ENCODE results near the gene LENG8.

LENG8 gene

GRCh38 chr19:54448774-54449700, at the start of gene LENG8:
Gene LENG8 (plus strand): TSS chr19:54449199. CDS start chr19:54451345, 2,146 bp downstream.
- peak; percentile 95 to 97 for DNase-seq

- no peak for DNase-seq
Observed at GRCh38 chr19:54400913-54401312, 48.1 kb upstream of the LENG8 start.

GRCh38 chr19:54403054-54403453, 45.9 kb upstream of the LENG8 start:
- no peak for DNase-seq

DNA sequence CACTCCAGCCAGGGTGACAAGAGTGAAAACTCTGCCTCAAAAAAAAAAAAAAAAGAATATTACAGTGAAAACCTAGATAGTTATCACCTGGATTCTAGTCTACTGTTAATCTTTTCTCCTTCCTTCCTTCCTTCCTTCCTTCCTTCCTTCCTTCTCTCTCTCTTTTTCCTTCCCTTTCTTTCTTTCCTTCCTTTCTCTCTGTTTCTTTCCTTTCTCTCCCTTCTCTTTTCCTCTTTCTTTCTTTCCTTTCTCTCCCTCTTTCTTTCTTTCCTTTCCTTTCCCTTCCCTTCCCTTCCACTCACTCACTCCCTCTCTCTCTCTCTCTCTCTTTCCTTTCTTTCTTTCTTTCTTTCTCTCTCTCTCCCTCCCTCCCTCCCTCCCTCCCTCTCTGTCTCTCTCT, 43.4 kb upstream of the LENG8 start:
- no peak for DNase-seq

DNA sequence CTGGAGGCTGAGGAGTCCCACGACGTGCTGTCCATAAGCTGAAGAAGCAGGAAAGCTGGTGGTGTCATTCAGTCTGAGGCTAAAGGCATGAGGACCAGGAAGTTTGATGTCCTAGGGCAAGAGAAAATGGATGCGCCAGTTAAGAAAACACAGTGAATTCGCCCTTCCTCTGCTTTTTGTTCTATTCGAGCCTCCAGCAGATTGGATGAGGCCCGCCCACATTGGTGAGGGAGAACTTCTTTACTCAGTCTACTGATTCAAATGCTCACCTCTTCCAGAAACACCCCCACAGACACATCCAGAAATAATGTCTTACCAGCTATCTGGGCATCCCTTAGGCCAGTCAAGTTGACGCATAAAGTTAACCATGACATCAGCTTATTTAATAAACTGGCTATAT, 41.2 kb upstream of the LENG8 start:
- no peak for DNase-seq

- no peak for DNase-seq
Observed at GRCh38 chr19:54408456-54409026, 40.5 kb upstream of the LENG8 start.

DNA sequence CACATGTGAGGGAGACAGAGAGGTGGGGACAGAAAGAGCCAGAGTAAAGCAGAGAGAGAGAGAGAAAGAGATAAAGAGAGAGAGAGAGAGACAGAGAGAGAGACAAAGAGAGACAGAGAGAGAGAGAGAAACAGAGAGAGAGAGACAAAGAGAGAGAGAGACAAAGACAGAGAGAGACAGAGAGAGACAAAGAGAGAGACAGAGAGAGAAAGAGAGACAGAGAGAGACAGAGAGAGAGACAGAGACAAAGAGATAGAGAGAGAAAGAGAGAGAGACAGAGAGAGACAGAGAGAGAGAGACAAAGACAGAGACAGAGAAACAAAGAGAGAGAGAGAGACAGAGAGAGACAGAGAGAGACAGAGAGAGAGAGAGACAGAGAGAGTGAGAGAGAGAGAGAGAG, 38.0 kb upstream of the LENG8 start:
- DNase-seq, result no peak

GRCh38 chr19:54412877-54413276, 36.1 kb upstream of the LENG8 start:
- DNase-seq, result no peak

- DNase-seq, result no peak
Observed at GRCh38 chr19:54414156-54414555, 34.8 kb upstream of the LENG8 start.

GRCh38 chr19:54415208-54415900, 33.6 kb upstream of the LENG8 start, which contains the start of gene TTYH1:
Gene TTYH1 (plus strand): TSS chr19:54415464. CDS start chr19:54415553, 89 bp downstream.
- no peak for DNase-seq

GRCh38 chr19:54415901-54416673, 32.9 kb upstream of the LENG8 start:
- no peak for DNase-seq

DNA sequence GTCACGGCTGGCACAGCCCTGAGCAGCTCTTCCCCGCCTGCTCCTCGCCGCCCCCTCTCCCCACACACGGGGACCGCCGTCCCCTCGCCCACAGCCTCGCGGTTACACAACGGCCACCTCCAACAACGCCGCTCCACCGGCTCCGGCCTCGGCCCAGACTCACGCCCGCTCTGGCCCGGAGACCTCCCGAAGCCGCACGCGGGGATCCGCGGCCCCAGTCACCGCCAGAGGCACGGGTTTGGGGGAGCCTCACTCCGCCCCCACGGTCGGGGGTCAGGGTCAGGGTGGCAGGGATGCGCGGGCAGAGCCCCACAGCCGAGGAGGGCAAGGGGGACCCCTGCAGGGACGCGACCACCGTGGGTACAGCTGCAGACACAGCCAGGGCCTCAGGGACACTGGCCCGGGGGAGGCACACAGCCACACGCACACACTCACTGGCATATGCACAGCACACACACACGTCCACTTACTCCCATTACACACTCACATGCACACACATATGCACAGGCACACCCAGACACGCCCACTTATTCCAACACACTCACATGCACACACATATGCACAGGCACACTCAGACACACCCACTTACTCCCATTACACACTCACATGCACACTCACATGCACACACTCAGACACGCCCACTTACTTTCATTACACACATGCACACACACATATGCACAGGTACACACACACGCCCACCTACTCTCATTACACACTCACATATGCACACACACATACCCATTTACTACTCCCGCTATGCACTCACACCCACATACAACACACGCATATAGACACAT, 32.1 kb upstream of the LENG8 start:
- no peak for DNase-seq

- DNase-seq, result no peak
Observed at GRCh38 chr19:54418030-54418929, 30.7 kb upstream of the LENG8 start.

- DNase-seq, result no peak
Observed at GRCh38 chr19:54418930-54419800, 29.8 kb upstream of the LENG8 start.

GRCh38 chr19:54420068-54420382, 29.0 kb upstream of the LENG8 start:
- DNase-seq, result no peak

DNA sequence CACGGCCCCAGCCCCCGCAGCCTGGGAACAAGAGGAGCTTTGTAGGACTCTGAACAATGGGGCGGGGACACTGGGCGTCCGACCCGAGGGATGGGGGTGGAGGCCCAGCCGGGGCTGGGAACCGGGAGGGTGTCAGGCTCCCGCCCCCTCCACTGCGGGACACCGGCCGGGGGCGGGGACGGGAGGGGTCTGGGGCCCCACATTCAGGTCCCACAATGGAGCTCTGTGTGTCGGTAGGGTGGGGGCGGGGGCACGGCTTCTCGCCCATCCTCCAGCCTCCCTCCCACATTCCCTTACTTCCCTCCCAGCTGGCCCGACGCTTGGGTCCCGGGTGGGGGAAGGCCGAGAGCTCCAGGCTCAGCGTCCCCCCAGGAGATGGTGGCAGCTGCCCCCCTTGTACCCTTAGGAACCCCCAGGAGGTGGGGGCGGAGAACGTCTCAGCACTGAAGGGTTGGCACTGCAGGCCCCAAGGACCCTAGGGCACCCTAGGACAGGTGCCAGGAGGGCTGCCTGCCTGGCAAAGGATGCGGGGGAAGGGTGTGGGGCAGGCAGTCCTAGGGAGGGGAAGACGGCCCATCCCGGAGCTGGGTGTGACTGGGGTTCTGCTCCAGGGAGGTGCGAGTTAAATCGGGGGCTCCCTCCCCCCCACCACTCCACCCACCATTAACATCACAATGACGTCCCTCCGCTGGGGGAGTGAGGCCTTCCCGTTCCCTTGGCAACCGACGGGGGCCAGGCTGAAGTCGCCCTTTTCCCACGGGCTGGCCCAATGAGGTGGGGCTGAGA, 28.4 kb upstream of the LENG8 start:
- no peak for DNase-seq

DNA sequence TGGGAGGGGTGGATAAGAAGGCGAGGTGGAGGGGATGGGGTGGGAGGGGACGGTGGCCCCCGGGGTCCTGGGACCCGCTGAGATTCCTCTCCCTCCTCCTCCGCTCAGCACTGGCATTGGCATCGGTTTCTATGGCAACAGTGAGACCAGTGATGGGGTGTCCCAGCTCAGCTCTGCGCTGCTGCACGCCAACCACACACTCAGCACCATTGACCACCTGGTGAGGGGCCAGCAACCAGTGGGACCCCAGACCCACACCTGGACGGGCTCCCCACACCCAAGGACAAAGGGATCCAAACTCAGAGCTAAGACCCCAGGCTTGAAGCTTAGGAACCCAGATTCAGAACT, 27.9 kb upstream of the LENG8 start:
- DNase-seq, result no peak

GRCh38 chr19:54421521-54421920, 27.5 kb upstream of the LENG8 start:
- no peak for DNase-seq

DNA sequence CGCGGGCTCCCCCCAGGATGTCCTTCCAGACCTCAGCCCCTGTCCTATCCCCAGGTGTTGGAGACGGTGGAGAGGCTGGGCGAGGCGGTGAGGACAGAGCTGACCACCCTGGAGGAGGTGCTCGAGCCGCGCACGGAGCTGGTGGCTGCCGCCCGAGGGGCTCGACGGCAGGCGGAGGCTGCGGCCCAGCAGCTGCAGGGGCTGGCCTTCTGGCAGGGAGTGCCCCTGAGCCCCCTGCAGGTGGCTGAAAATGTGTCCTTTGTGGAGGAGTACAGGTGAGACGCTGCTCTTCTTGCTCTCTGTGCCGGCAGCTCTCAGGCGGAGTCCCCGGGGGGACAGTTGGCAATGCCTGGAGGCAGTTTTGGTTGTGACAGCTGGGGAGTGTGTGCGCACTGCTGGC, 26.9 kb upstream of the LENG8 start:
- no peak for DNase-seq
